HEK293 (cell line): ENCODE measurements around the gene QPCT.

Experiments
- CTCF ChIA-PET: fragments of 350-600 bp; formaldehyde crosslinking; extraction: SDS; loops from one replicate; lab custom pipeline; 2021; ENCODE audit warnings: antibody characterized with exemption; lab: Yijun Ruan, JAX
- POLR2A ChIA-PET: fragments of 300-600 bp; formaldehyde crosslinking; extraction: SDS; loops from one replicate; lab custom pipeline; 2020; ENCODE audit warnings: antibody characterized with exemption, inconsistent platforms; lab: Yijun Ruan, JAX
- H3K27ac ChIP-seq: fragments of 200-500 bp; sonication (Bioruptor generic); 2 replicates; pipeline ENCODE4 v1.5.1; 2014; ENCODE audit warnings: low read depth, low read length, control low read depth, inconsistent platforms; ENCODE audit errors: extremely low read depth
- H3K36me3 ChIP-seq, 2 experiments: fragments of 200-500 bp in 1 of 2; sonication (Bioruptor generic) in 1 of 2; 1 replicate in 1 of 2; 2 replicates in 1 of 2; pipeline ENCODE4 v1.5.1; 2014 to 2017; ENCODE audit warnings: inconsistent platforms in 2 of 2, low read length in 2 of 2; ENCODE audit not compliant: control insufficient read depth in 2 of 2, insufficient read depth in 1 of 2
- H3K4me1 ChIP-seq: fragments of 200-500 bp; sonication (Bioruptor generic); 2 replicates; pipeline ENCODE4 v1.5.1; 2014; ENCODE audit warnings: mild to moderate bottlenecking, low read length, inconsistent platforms; ENCODE audit not compliant: control insufficient read depth, insufficient read depth
- H3K4me3 ChIP-seq: 2 replicates; pipeline ENCODE4 v1.5.1; 2011; ENCODE audit warnings: low read depth, mild to moderate bottlenecking, control low read depth, low read length, moderate library complexity
- H3K9me3 ChIP-seq: fragments of 200-500 bp; sonication (Bioruptor generic); 2 replicates; pipeline ENCODE4 v1.5.1; 2014; ENCODE audit warnings: low read depth, low read length, inconsistent platforms; ENCODE audit not compliant: control insufficient read depth, insufficient read depth
- BCL11B ChIP-seq: fragments of 450-650 bp; formaldehyde crosslinking; IDR thresholded peaks from 2 replicates; pipeline ENCODE4 v1.5.1; 2016; ENCODE audit warnings: low read depth, missing biosample characterization, missing genetic modification characterization
- KLF1 ChIP-seq: fragments of 450-650 bp; formaldehyde crosslinking; IDR thresholded peaks from 2 replicates; pipeline ENCODE4 v1.5.1; 2016; ENCODE audit warnings: missing biosample characterization, missing genetic modification characterization
- MYNN ChIP-seq: fragments of 450-650 bp; formaldehyde crosslinking; IDR thresholded peaks from 2 replicates; pipeline ENCODE4 v1.5.1; 2016; ENCODE audit warnings: missing biosample characterization, missing genetic modification characterization, borderline replicate concordance
- PRDM6 ChIP-seq: fragments of 450-650 bp; formaldehyde crosslinking; IDR thresholded peaks from 2 replicates; pipeline ENCODE4 v1.5.1; 2017; ENCODE audit warnings: missing biosample characterization, missing genetic modification characterization
- SCRT1 ChIP-seq: fragments of 450-650 bp; formaldehyde crosslinking; IDR thresholded peaks from 2 replicates; pipeline ENCODE4 v1.5.1; 2016; ENCODE audit warnings: missing biosample characterization, missing genetic modification characterization, borderline replicate concordance
- SETDB1 ChIP-seq: IDR thresholded peaks from one replicate; pipeline ENCODE4 v1.6.1; 2017; ENCODE audit warnings: mild to moderate bottlenecking, low read length, moderate library complexity, mixed read lengths; ENCODE audit not compliant: insufficient read length
- SP7 ChIP-seq: fragments of 450-650 bp; formaldehyde crosslinking; IDR thresholded peaks from 2 replicates; pipeline ENCODE4 v1.5.1; 2016; ENCODE audit warnings: missing biosample characterization, missing genetic modification characterization
- TCF7L2 ChIP-seq: IDR thresholded peaks from 2 replicates; pipeline ENCODE4 v1.6.1; 2011; ENCODE audit warnings: low read depth, mild to moderate bottlenecking, inconsistent platforms, low read length, moderate library complexity, borderline replicate concordance
- ZBTB20 ChIP-seq: fragments of 450-650 bp; formaldehyde crosslinking; IDR thresholded peaks from 2 replicates; pipeline ENCODE4 v1.5.1; 2016; ENCODE audit warnings: missing biosample characterization, missing genetic modification characterization
- ZFHX2 ChIP-seq: fragments of 450-650 bp; formaldehyde crosslinking; conservative IDR thresholded peaks from 2 replicates; pipeline ENCODE4 v1.5.1; 2016; ENCODE audit warnings: missing biosample characterization, missing genetic modification characterization
- ZNF10 ChIP-seq: fragments of 450-650 bp; formaldehyde crosslinking; IDR thresholded peaks from 2 replicates; pipeline ENCODE4 v1.5.1; 2017; ENCODE audit warnings: missing biosample characterization, missing genetic modification characterization
- ZNF16 ChIP-seq: fragments of 450-650 bp; formaldehyde crosslinking; IDR thresholded peaks from 2 replicates; pipeline ENCODE4 v1.5.1; 2016; ENCODE audit warnings: low read depth, missing biosample characterization, missing genetic modification characterization
- ZNF174 ChIP-seq: fragments of 450-650 bp; formaldehyde crosslinking; IDR thresholded peaks from 2 replicates; pipeline ENCODE4 v1.5.0; 2017; ENCODE audit warnings: missing biosample characterization, mild to moderate bottlenecking, missing genetic modification characterization
- ZNF175 ChIP-seq: fragments of 450-650 bp; formaldehyde crosslinking; IDR thresholded peaks from 2 replicates; pipeline ENCODE4 v1.5.1; 2016; ENCODE audit warnings: missing biosample characterization, missing genetic modification characterization
- ZNF18 ChIP-seq: fragments of 450-650 bp; formaldehyde crosslinking; IDR thresholded peaks from 2 replicates; pipeline ENCODE4 v1.5.1; 2016; ENCODE audit warnings: missing biosample characterization, missing genetic modification characterization
- ZNF23 ChIP-seq: fragments of 450-650 bp; formaldehyde crosslinking; IDR thresholded peaks from 2 replicates; pipeline ENCODE4 v1.5.1; 2016; ENCODE audit warnings: missing biosample characterization, missing genetic modification characterization, borderline replicate concordance
- ZNF266 ChIP-seq: fragments of 450-650 bp; formaldehyde crosslinking; IDR thresholded peaks from 2 replicates; pipeline ENCODE4 v1.5.1; 2016; ENCODE audit warnings: missing biosample characterization, missing genetic modification characterization, low read depth
- ZNF335 ChIP-seq: fragments of 450-650 bp; formaldehyde crosslinking; conservative IDR thresholded peaks from 2 replicates; pipeline ENCODE4 v1.5.1; 2016; ENCODE audit warnings: missing biosample characterization, missing genetic modification characterization
- ZNF398 ChIP-seq: fragments of 450-650 bp; formaldehyde crosslinking; IDR thresholded peaks from 2 replicates; pipeline ENCODE4 v1.5.1; 2017; ENCODE audit warnings: missing biosample characterization, missing genetic modification characterization
- ZNF416 ChIP-seq: fragments of 450-650 bp; formaldehyde crosslinking; IDR thresholded peaks from 2 replicates; pipeline ENCODE4 v1.5.1; 2016; ENCODE audit warnings: missing biosample characterization, missing genetic modification characterization
- ZNF501 ChIP-seq: fragments of 450-650 bp; formaldehyde crosslinking; IDR thresholded peaks from 2 replicates; pipeline ENCODE4 v1.5.1; 2016; ENCODE audit warnings: missing biosample characterization, missing genetic modification characterization
- ZNF514 ChIP-seq: fragments of 450-650 bp; formaldehyde crosslinking; IDR thresholded peaks from 2 replicates; pipeline ENCODE4 v1.5.1; 2016; ENCODE audit warnings: missing biosample characterization, missing genetic modification characterization
- ZNF521 ChIP-seq: fragments of 450-650 bp; formaldehyde crosslinking; IDR thresholded peaks from 2 replicates; pipeline ENCODE4 v1.5.1; 2017; ENCODE audit warnings: missing biosample characterization, mild to moderate bottlenecking, missing genetic modification characterization
- ZNF561 ChIP-seq: fragments of 450-650 bp; IDR thresholded peaks from 2 replicates; pipeline ENCODE4 v1.5.1; 2018; ENCODE audit warnings: missing biosample characterization, missing genetic modification characterization, borderline replicate concordance
- ZNF626 ChIP-seq: fragments of 450-650 bp; sonication (Bioruptor Pico); formaldehyde crosslinking; IDR thresholded peaks from 2 replicates; pipeline ENCODE4 v1.5.1; 2018; ENCODE audit warnings: missing biosample characterization, missing genetic modification characterization, inconsistent platforms
- ZNF768 ChIP-seq: fragments of 450-650 bp; formaldehyde crosslinking; IDR thresholded peaks from 2 replicates; pipeline ENCODE4 v1.5.1; 2018; ENCODE audit warnings: missing biosample characterization, mild to moderate bottlenecking, missing genetic modification characterization
- TF ChIP-seq, protein P1 (sequence below): fragments of 450-650 bp; formaldehyde crosslinking; IDR thresholded peaks from 2 replicates; pipeline ENCODE4 v1.5.1; 2016; ENCODE audit warnings: missing biosample characterization, missing genetic modification characterization

The QPCT gene

GRCh38 chr2:37402636-37403035 lies 58.2 kb downstream of the QPCT start (continued):
- TF ChIP-seq ZNF521 (no peak), KLF1 (tag by site-specific recombination) (no peak), SETDB1 (no peak), ZNF23 (tag by site-specific recombination) (no peak), ZNF626 (tag by site-specific recombination) (no peak), SCRT1 (tag by site-specific recombination) (no peak), ZNF514 (tag by site-specific recombination) (no peak), ZNF266 (tag by site-specific recombination) (no peak)

- no peaks in the 10 kb centered on the region for H3K4me1 ChIP-seq
- no peak overlapping the region for H3K27ac ChIP-seq
- no peaks in the 10 kb centered on the region for H3K36me3 ChIP-seq
- H3K9me3 ChIP-seq, result no peaks in the 10 kb centered on the region
- POLR2A ChIA-PET, result no interaction called here
- CTCF ChIA-PET, result interaction anchor here (0.6 to 14.6 kb wide), 6 partner anchors 8 to 472 kb away, joined by 3 to 209 read pairs (median 4); no protein-coding TSS in a partner anchor
- TF ChIP-seq ZNF501 (tag by site-specific recombination) (no peak), ZNF335 (tag by site-specific recombination) (no peak), ZNF398 (no peak), ZNF10 (tag by site-specific recombination) (no peak), ZNF18 (no peak), ZNF175 (no peak), ZNF521 (no peak), ZNF561 (tag by site-specific recombination) (no peak), ZNF416 (no peak), ZFHX2 (tag by site-specific recombination) (no peak)
- no peak overlapping the region for H3K4me3 ChIP-seq
These were observed 61.4 kb downstream of the QPCT start for GRCh38 chr2:37405781-37406180.

- H3K27ac ChIP-seq, result no peak overlapping the region
These were observed 67.8 kb downstream of the QPCT start for GRCh38 chr2:37412231-37412630.

More at GRCh38 chr2:37412231-37412630, 67.8 kb downstream of the QPCT start:
- TF ChIP-seq, protein P1, sequence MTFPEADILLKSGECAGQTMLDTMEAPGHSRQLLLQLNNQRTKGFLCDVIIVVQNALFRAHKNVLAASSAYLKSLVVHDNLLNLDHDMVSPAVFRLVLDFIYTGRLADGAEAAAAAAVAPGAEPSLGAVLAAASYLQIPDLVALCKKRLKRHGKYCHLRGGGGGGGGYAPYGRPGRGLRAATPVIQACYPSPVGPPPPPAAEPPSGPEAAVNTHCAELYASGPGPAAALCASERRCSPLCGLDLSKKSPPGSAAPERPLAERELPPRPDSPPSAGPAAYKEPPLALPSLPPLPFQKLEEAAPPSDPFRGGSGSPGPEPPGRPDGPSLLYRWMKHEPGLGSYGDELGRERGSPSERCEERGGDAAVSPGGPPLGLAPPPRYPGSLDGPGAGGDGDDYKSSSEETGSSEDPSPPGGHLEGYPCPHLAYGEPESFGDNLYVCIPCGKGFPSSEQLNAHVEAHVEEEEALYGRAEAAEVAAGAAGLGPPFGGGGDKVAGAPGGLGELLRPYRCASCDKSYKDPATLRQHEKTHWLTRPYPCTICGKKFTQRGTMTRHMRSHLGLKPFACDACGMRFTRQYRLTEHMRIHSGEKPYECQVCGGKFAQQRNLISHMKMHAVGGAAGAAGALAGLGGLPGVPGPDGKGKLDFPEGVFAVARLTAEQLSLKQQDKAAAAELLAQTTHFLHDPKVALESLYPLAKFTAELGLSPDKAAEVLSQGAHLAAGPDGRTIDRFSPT, result no peak
- TF ChIP-seq MYNN (no peak), ZNF174 (tag by site-specific recombination) (no peak), TCF7L2 (no peak), KLF1 (tag by site-specific recombination) (no peak), ZNF16 (tag by site-specific recombination) (no peak), BCL11B (tag by site-specific recombination) (no peak), SP7 (tag by site-specific recombination) (no peak), PRDM6 (tag by site-specific recombination) (no peak), ZBTB20 (tag by site-specific recombination) (no peak), ZNF768 (tag by site-specific recombination) (no peak)
- no peak overlapping the region for H3K4me3 ChIP-seq
- no peaks in the 10 kb centered on the region for H3K4me1 ChIP-seq
- no peaks in the 10 kb centered on the region for H3K36me3 ChIP-seq
- no peaks in the 10 kb centered on the region for H3K9me3 ChIP-seq
- ChIA-PET POLR2A (interaction anchor here (0.6 kb wide), 1 partner anchor 67 kb away, joined by 7 read pairs; no protein-coding TSS in a partner anchor), CTCF (interaction anchor here (0.5 to 7.7 kb wide), 10 partner anchors 16 to 600 kb away, joined by 3 to 122 read pairs (median 3); no protein-coding TSS in a partner anchor)
